Measurements from ENCODE around the gene PITPNB.

The PITPNB gene

DNA sequence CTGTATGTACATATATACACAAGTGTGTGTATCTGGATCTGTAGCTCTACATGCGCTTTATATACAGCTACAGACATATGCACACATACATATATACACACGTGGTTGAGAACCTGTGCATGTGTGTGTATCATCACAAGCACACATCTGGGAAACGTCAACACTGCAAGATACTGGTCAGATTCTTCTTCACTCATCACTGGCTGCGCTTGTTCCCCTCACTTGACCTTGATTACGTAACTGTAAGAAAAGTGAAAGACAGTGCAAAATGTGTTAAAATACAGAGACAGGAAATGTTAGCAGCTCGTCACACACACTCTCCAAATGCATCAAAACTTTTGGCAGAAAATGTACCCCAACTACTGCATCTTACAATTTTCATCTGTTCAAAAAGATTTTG is 65.6 kb downstream of the PITPNB start:
- no peak for DNase-seq

DNA sequence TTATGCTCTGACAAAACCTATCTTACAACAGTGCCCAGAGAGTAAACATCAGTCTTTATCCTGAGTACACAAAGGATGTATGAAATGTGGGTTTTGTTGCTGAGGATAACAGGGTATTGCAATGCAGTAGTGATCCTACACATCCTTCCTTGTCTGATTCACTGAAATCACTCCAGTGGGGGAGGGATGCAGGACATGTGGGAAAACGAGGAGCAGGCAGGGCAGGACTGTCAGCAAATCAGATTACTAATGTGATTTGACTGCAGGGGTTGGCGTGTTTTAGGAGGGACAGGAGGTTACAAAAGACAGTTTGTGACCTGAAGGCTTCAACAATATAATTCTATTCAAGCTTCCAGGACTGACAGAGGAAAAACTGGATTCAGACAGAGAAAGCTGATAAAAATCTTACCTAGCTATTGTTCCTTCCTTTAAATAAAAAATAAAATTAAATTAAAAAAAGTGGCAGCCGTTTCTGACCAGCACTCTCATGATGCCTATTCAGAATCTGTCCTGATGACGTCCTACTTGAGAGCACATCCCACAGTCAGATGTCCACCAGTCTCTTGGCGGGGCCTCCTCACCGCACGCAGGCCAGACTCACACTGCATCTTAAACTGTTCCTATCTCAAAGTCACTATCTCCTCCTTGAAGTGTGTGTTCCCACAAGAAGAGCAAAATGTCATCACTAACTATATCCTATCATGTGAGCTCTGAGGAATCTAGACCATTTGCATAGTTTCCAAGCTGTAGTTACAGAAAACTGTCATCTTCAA is 66.9 kb downstream of the PITPNB start:
- no peak for DNase-seq

DNA sequence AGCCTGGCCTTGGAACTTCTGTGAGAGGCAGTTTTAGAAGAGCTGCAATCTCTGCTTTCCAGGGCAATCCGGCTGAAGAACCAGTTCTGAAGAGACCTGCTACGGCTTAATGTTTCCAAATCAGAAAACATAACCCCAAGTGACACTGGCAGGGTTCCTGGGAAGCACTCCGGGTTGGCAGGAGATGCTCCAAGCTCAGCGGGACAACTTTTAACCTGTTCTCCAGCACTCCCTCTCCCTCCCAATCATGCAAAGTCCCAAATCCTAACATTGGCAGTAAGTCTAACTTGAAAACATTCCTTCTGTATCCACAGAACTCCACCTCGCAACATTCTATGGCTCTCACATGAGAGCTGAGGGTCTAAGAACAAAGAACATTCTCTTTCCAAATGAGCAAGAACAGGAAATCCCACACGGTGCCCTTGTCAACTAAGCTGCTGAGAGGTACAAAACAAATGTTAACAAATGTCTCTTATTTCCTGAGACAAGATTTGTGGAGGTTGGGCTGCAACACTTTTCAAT is 69.0 kb downstream of the PITPNB start:
- no peak for DNase-seq

GRCh38 chr22:27848005-27848404 is 71.1 kb downstream of the PITPNB start:
- DNase-seq: no peak

GRCh38 chr22:27846910-27847309 is 72.1 kb downstream of the PITPNB start:
- no peak for DNase-seq

GRCh38 chr22:27846248-27846757 is 72.8 kb downstream of the PITPNB start:
- DNase-seq: no peak

DNA sequence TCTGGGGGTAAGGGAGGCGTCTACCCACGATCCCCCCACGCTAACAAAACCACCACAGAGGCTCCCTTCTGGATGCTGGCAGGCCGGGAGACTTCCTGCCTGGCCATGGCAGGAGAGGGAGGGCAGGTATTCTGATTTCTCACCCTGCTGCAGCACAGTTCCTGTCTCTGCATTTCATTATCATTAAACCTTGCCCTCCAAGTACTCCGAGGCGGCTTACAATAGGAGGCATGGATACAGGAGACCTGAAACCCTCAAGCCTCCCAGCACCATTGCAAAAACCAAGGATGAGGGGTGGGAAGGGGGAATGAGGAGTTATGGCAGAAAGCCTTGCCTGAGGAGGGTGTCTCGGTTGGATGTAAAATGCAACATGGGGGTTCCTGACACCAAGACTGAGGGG is 73.4 kb downstream of the PITPNB start:
- no peak for DNase-seq

DNA sequence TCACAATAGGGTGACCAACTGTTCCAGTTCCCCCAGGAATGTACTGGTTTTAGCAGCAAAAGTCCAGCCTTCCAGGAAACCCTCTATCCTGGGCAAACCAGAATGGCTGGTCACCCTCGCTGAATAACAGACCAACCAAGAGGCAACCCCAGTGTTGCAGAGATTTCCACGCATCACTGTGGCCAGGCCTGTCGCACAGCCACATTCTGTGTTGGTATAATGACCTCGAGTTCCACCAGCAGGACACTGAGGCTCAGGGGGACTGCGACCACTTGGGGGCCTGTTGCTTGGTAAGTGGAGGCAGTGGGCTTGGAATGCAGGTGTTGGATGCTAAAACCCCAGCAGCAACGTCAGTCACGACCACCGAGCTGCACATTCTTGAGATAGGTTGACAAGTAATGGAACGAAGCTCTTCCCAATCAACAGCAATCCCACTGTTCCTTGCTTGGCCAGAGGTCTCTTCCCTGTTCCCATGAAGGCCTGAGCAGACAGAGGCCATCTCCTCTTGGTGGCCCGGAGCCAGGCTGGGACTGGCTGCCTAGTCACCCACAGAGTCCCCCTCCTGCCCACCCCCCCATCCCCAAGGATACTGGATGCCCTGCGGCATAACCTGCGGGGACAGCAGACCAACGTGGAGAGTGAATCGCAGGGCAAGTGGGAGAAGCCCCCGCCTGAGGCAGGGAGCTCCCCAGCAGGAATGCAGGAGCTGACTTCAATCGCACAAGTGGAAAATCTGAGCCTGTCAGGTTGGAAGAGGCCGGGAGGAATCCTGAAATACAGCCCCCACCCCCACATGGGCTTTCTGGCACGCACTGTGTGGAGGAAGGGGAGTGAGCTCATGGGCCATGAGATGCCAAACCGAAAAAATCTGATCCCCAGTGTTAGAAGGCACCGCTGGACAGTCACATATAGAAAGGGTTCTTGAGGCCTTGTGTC is 74.1 kb downstream of the PITPNB start:
- DNase-seq: no peak

GRCh38 chr22:27844256-27844655 is 74.8 kb downstream of the PITPNB start:
- no peak for DNase-seq

DNA sequence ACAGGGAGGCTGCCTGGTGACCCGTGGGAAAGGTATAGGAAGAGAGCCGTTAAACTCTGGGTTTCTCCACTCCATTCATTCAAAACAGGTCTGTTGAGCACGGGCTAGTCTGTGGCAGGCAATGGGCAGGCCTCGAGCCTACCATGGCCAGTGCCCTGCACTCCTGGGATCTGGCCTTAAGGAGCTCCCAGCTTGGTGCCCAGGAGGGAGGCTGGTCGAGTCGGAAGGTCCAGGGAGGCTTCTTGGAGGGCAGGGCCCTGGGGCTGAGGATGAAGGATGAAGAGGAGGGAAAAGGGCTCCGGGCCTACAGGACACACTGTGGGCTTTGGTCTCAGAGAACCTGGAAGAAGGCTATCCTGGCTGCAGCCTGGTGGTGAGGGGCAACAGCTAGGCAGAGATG is 75.6 kb downstream of the PITPNB start:
- no peak for DNase-seq

GRCh38 chr22:27842669-27843431 is 76.2 kb downstream of the PITPNB start:
- no peak for DNase-seq

DNA sequence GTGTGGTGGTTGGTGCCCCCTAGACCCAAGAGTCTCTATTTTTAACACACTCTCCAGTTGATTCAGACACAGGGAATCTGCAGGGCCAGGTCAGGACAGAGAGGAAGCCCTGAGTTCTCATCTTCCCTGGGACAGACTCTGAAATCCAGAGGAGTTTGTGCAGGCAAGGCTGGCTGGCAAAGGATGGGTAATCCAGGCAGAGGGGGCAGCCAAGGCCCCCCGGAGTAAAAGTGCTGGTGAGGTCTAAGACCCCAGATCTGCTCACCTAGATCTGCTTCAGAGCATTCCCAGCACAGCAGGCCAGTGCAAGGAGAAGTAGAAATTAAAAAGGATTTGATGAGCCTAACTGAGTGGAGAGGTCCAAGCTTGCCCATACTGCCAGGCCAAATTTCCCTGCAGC is 76.9 kb downstream of the PITPNB start:
- no peak for DNase-seq

DNA sequence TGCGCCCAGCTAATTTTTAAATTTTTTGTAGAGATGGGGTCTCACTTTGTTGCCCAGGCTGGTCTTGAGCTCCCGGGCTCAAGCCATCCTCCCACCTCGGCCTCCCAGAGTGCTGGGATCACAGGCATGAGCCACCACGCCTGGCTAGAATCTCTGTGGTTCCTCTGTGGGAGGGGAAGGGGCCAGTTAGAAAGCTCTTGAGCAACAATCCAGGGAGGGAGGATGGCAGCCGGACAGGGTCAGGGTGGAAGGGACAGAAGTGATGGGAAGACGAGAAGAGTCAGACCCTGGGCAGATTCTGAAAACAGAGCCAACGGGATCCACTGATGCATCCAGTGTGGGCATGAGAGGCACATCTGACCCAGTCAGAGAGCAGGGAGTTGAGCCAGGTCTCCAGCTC is 78.6 kb downstream of the PITPNB start:
- no peak for DNase-seq

DNA sequence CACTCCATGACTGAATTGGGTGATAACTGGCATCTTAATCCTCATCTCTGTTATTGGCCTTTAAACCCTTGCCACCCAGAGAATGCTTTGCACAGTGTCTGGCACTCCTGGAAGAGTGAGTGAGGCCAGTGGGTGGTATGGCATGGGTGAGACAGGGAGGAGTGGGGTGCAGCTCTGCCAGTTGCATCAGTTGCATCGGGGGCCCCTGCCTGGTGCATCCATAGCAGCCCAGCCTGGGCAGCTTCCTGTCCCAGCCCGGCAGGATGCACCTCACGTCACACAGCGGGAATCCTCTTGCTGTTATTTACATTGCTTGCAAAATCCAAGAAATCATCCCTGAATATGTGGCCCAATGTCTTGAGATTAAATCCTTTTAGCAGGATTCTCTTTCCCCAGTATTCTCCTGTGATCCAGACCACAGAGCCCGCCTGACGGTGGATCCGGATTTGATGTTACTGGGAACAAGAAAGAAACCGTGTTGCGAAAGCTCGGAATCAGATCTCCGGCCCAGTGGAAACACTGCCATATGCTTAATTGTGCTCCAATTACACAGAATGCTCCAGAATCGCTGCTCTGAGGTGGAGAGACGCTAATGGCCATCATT is 79.9 kb downstream of the PITPNB start:
- no peak for DNase-seq

- no peak for DNase-seq
Observed at GRCh38 chr22:27836181-27836580, 82.9 kb downstream of the PITPNB start.

DNA sequence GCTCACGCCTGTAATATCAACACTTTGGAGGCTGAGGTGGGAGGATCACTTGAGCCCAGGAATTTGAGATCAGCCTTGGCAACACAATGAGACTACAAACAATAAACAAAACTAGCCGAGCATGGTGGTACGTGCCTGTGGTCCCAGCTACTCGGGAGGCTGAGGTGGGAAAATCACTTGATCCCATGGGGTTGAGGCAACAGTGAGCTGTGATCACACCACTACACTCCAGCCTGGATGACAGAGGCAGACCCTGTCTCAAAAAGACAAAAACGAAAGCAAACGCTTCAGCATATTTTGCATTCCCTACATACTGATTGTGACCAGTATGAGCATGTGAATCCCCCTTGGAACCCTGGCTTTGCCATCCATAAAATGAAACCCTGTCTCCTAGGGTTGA is 83.6 kb downstream of the PITPNB start:
- DNase-seq: no peak

DNA sequence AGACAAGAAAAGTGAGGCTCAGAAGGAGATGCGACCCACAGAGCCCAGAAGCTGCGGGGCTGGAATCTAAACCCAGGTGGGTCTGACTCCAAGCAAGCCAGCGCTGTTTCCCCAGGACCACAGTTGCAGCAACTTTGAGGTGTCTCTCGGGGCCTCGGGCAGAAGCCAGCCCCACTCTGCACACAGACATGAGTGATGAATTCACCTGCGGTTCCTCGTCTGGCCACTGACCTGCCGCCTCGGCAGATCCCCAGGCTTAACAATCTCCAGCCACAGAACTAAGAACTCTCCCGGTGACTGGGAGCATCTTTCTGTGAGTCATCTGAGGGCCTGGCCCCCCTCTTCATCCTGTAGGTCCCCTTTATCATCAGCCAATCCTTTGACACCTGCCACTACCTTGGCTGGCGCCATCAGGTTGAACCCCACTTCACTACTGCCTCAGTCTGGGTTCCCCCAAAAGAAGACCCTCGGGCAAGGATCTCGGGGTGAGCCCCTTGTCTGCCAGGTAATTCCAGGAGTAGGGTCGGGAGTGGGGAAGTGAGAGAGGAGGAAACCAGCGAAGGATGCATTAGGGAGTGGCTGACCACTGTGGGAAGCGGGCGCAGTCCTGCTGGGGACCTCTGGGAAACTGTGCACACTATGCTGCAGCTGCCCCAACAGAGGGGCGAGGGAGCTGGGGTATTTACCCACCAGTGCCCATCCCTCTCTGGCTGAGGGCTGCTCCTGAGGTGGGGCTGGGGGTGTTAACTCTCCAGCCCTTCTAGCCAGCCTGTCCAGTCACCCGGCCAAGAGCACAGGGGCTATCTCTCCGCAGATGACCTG is 84.5 kb downstream of the PITPNB start:
- DNase-seq: no peak

- no peak for DNase-seq
Observed at GRCh38 chr22:27833803-27834202, 85.3 kb downstream of the PITPNB start.

GRCh38 chr22:27832606-27833005 is 86.5 kb downstream of the PITPNB start:
- DNase-seq: no peak

DNA sequence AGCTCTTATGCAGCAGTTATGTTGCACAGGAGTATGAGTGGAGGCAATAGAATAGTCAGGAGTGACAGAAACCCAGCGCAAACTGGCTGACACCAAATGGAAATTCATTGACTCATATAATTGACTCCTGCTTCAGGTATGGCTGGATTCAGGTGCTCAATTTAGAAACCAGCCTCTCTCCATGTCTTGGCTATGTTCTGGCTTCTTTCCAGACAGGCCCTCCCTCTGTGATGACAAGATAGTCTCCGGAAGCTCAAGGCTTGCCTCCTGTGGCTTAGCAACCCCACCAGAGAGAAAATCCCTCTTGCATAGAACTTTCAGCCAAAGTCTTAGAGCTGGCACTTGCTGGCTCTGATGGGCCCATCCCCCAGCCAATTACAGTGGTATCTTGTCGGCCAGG is 89.4 kb downstream of the PITPNB start:
- DNase-seq: no peak

Data from NCI-H510A treated with DMSO at 0.1 percent for 48 hours (cell line).